HT-29 (cell line): Measurements from ENCODE around the gene ZNF609. TPM values are rescaled to one million over a fixed set of nuclear protein-coding genes. Genes with fewer than 3 reads are reported as not detected.

ENCODE experiments used
- DNase-seq: peaks from one replicate; pipeline ENCODE4 v3.0.0-alpha.2; 2015; ENCODE audit warnings: low spot score
- small RNA-seq: library from RNA; depleted of rRNA; stranded (forward); fragments of <200 nt; gene quantifications from one replicate; pipeline ENCODE3, GENCODE V24; 2014
- total RNA-seq: library from RNA; depleted of rRNA; stranded (reverse); fragments of >200 nt; shearing (Covaris generic); gene quantifications from 2 replicates; pipeline ENCODE4 v1.2.3, GENCODE V29; 2014; rRNA removed

Gene ZNF609
- total RNA-seq, 1 experiment from 2014 or later: 22.8 TPM

DNA sequence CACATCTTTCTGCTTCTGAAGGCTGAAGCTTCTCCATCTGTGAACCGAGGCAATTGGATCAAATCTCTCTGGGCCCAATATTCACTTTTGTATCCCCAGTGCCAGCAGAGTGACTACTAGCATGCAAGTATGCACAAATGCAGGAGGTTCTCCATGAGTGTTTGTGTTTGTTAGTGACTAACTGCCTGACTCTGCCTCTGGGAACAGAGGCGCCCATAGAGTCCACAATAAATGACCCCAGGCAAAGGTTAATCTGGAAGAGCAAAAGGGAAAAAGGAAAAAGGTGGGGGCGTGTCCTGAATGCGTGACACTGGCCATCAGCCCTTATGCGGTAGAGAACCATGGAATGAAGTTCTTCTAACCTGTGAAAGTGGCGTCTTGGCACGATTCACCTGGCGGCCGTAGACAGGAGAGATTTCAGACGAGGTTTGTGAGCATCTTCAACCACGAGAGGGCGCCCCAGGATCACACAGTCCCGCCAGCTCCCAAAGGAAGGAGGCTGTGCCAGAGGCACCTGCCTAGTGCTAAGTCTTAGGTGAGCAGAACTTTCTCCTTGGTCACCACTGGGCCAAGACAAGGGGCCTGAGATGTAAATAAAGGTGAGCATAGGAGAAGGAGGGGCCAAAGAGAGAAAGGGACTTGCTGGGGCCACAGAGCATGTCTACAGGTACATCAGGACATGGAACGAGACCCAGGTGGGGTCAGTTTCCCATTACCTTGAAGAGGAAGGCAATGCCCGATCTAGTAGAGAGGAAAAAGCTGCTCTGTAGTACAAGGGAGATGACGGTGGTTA lies 270.8 kb downstream of the ZNF609 start:
- peak; percentile 98 for DNase-seq

GRCh38 chr15:64731805-64732151 lies 271.4 kb downstream of the ZNF609 start:
- no peak for DNase-seq

GRCh38 chr15:64732156-64732860 lies 271.9 kb downstream of the ZNF609 start:
- no peak for DNase-seq

Small RNA genes lying within 50 kb of the gene (small RNA-seq; reads per million reads assigned to genes)
- gene AC100830.2 (not detected), gene RF00019 (not detected), gene RNU6-549P (not detected)

Other genes with a start within 250 kb of the ZNF609 start
- 11.8 and 12.6 TPM in 2 replicates for gene CSNK1G1, start 104.4 kb upstream of the ZNF609 start, total RNA-seq
- gene PCLAF, start 79.1 kb upstream of the ZNF609 start, total RNA-seq: 80.0 and 83.7 TPM in 2 replicates
- 5.4 and 6.1 TPM in 2 replicates for gene TRIP4, start 72.7 kb upstream of the ZNF609 start, total RNA-seq